B cell (primary cell): ENCODE data around the gene PPP6R3.

Experiments
- CTCF ChIP-seq: fragments of 200-600 bp; IDR thresholded peaks from one replicate; pipeline ENCODE4 v1.8.0; 2022; ENCODE audit warnings: antibody characterized with exemption, mild to moderate bottlenecking
- EZH2 ChIP-seq: IDR thresholded peaks from 2 replicates; pipeline ENCODE4 v1.6.1; 2012; ENCODE audit warnings: borderline replicate concordance, low read depth, mild to moderate bottlenecking, moderate library complexity, low read length; ENCODE audit not compliant: insufficient read depth, poor library complexity, severe bottlenecking

GRCh38 chr11:68413591-68413999 is 47.0 kb upstream of the PPP6R3 start:
- no peak for TF ChIP-seq CTCF
- no peak for TF ChIP-seq EZH2
